ENCODE data around the gene NPNT. TPM values are rescaled to one million over a fixed set of nuclear protein-coding genes. Genes with fewer than 3 reads are reported as not detected.

Gene NPNT
- total RNA-seq, 1 donor from 2014 or later = 3.1 TPM

GRCh38 chr4:106011387-106011786, 116.1 kb downstream of the NPNT start:
- Histone ChIP-seq H4K20me1 (ENCODE audit: insufficient read depth, low read length) (no peaks in the 10 kb centered on the region), H3K9me3 (ENCODE audit: insufficient read depth, low read depth, low read length) (peaks cover 2% of the 10 kb centered on the region), H3K27me3 (ENCODE audit: insufficient read depth, low read length) (no peaks in the 10 kb centered on the region), H3K4me2 (ENCODE audit: low read length) (no peak overlapping the region), H3K79me2 (ENCODE audit: insufficient read depth, low read length) (no peaks in the 10 kb centered on the region), H3K36me3 (ENCODE audit: insufficient read depth, low read length) (no peaks in the 10 kb centered on the region), H3K27ac (ENCODE audit: low read depth, low read length) (no peak overlapping the region), H3K9ac (ENCODE audit: low read length) (no peak overlapping the region), H3K4me1 (ENCODE audit: insufficient read depth, low read length) (no peaks in the 10 kb centered on the region), H3K4me3 (ENCODE audit: insufficient read depth, low read depth, low read length) (no peak overlapping the region), H2AFZ (ENCODE audit: low read depth, low read length) (no peak overlapping the region)
- Mint-ChIP-seq H3K27me3 (ENCODE audit: low read depth, unreplicated experiment) (peaks cover 9% of the 10 kb centered on the region), H3K9me3 (ENCODE audit: unreplicated experiment) (peaks cover 27% of the 10 kb centered on the region), H3K4me1 (ENCODE audit: low read depth, unreplicated experiment) (no peaks in the 10 kb centered on the region), H3K27ac (ENCODE audit: unreplicated experiment) (no peak overlapping the region), H3K36me3 (ENCODE audit: low read depth, unreplicated experiment) (peaks cover 2% of the 10 kb centered on the region), H3K4me3 (ENCODE audit: unreplicated experiment) (no peak overlapping the region)
- no peak for DNase-seq (ENCODE audit: low read depth)
- no peak for TF ChIP-seq EZH2 (IDR thresholded peaks at IDR 0.05; ENCODE audit: insufficient read depth, low read length)
- TF ChIP-seq CTCF (IDR thresholded peaks at IDR 0.05; ENCODE audit: insufficient read depth, low read depth, low read length) = no peak
- no peak for FAIRE-seq

GRCh38 chr4:106017975-106018374, 122.7 kb downstream of the NPNT start:
- FAIRE-seq = no peak
- peak; percentile 21 for DNase-seq (ENCODE audit: low read depth)
- peaks cover 5% of the 10 kb centered on the region for H3K9me3 ChIP-seq (ENCODE audit: insufficient read depth, low read depth, low read length)
- Mint-ChIP-seq H3K9me3 (ENCODE audit: unreplicated experiment) (peaks cover 20% of the 10 kb centered on the region), H3K4me1 (ENCODE audit: low read depth, unreplicated experiment) (peaks cover 15% of the 10 kb centered on the region), H3K27me3 (ENCODE audit: low read depth, unreplicated experiment) (peaks cover 16% of the 10 kb centered on the region), H3K36me3 (ENCODE audit: low read depth, unreplicated experiment) (no peaks in the 10 kb centered on the region), H3K4me3 (ENCODE audit: unreplicated experiment) (no peak overlapping the region), H3K27ac (ENCODE audit: unreplicated experiment) (no peak overlapping the region)
- TF ChIP-seq EZH2 (IDR thresholded peaks at IDR 0.05; ENCODE audit: insufficient read depth, low read length) (no peak), CTCF (IDR thresholded peaks at IDR 0.05; ENCODE audit: insufficient read depth, low read depth, low read length) (no peak)
- no peak overlapping the region for H3K4me3 ChIP-seq (ENCODE audit: insufficient read depth, low read depth, low read length)
- H3K79me2 ChIP-seq (ENCODE audit: insufficient read depth, low read length) = no peaks in the 10 kb centered on the region
- no peaks in the 10 kb centered on the region for H3K36me3 ChIP-seq (ENCODE audit: insufficient read depth, low read length)
- H3K27ac ChIP-seq (ENCODE audit: low read depth, low read length) = no peak overlapping the region
- no peak overlapping the region for H3K4me2 ChIP-seq (ENCODE audit: low read length)
- no peaks in the 10 kb centered on the region for H3K4me1 ChIP-seq (ENCODE audit: insufficient read depth, low read length)
- no peak overlapping the region for H3K9ac ChIP-seq (ENCODE audit: low read length)
- peaks cover 3% of the 10 kb centered on the region for H3K27me3 ChIP-seq (ENCODE audit: insufficient read depth, low read length)
- no peaks in the 10 kb centered on the region for H4K20me1 ChIP-seq (ENCODE audit: insufficient read depth, low read length)
- no peak overlapping the region for H2AFZ ChIP-seq (ENCODE audit: low read depth, low read length)

- peak; percentile 68 for DNase-seq (ENCODE audit: low read depth)
- Mint-ChIP-seq H3K9me3 (ENCODE audit: unreplicated experiment) (peaks cover 14% of the 10 kb centered on the region), H3K4me3 (ENCODE audit: unreplicated experiment) (no peak overlapping the region), H3K27me3 (ENCODE audit: low read depth, unreplicated experiment) (peaks cover 16% of the 10 kb centered on the region), H3K4me1 (ENCODE audit: low read depth, unreplicated experiment) (peaks cover 15% of the 10 kb centered on the region), H3K27ac (ENCODE audit: unreplicated experiment) (peak overlapping the region; percentile 89), H3K36me3 (ENCODE audit: low read depth, unreplicated experiment) (no peaks in the 10 kb centered on the region)
- Histone ChIP-seq H3K27me3 (ENCODE audit: insufficient read depth, low read length) (peaks cover 10% of the 10 kb centered on the region), H4K20me1 (ENCODE audit: insufficient read depth, low read length) (no peaks in the 10 kb centered on the region), H3K36me3 (ENCODE audit: insufficient read depth, low read length) (no peaks in the 10 kb centered on the region), H3K9ac (ENCODE audit: low read length) (no peak overlapping the region), H3K4me1 (ENCODE audit: insufficient read depth, low read length) (no peaks in the 10 kb centered on the region), H3K27ac (ENCODE audit: low read depth, low read length) (no peak overlapping the region), H3K4me2 (ENCODE audit: low read length) (no peak overlapping the region), H3K9me3 (ENCODE audit: insufficient read depth, low read depth, low read length) (peaks cover 5% of the 10 kb centered on the region), H3K4me3 (ENCODE audit: insufficient read depth, low read depth, low read length) (no peak overlapping the region), H3K79me2 (ENCODE audit: insufficient read depth, low read length) (no peaks in the 10 kb centered on the region), H2AFZ (ENCODE audit: low read depth, low read length) (no peak overlapping the region)
- TF ChIP-seq CTCF (IDR thresholded peaks at IDR 0.05; ENCODE audit: insufficient read depth, low read depth, low read length) = no peak
- TF ChIP-seq EZH2 (IDR thresholded peaks at IDR 0.05; ENCODE audit: insufficient read depth, low read length) = no peak
- no peak for FAIRE-seq
Observed at GRCh38 chr4:106019771-106020170, 124.5 kb downstream of the NPNT start.

Other genes with a start within 250 kb of the NPNT start
- 21.2 and 21.9 TPM in 2 replicates for gene INTS12, start 186.8 kb upstream of the NPNT start, total RNA-seq
- 12.3 TPM in 2 replicates for gene GSTCD, start 186.7 kb upstream of the NPNT start, total RNA-seq